Measurements from ENCODE around the gene MAP7D1. TPM values are rescaled to one million over a fixed set of nuclear protein-coding genes. Genes with fewer than 3 reads are reported as not detected.

MAP7D1 gene
- total and polyA plus RNA-seq, 2 of the 13 experiments (the other 11 are each of a cell fraction or from before 2014, with no cell fraction given): 5.6 to 7.2 TPM

- TF ChIP-seq MATR3 (CRISPR knock-in tag; IDR thresholded peaks at IDR 0.05) (no peak), CENPX (CRISPR knock-in tag; IDR thresholded peaks at IDR 0.05) (no peak), FOXO4 (CRISPR knock-in tag; conservative IDR thresholded peaks at IDR 0.05) (0 out of 2 replicates have a peak, but pooled peaks have one; percentile 70), AKAP8 (CRISPR knock-in tag; IDR thresholded peaks at IDR 0.05) (0 out of 2 replicates have a peak, but pooled peaks have one; percentile 32), ARHGAP35 (CRISPR knock-in tag; IDR thresholded peaks at IDR 0.05; ENCODE audit: borderline replicate concordance) (no peak; the same call in 1 of the 2 replicates), AHR (CRISPR knock-in tag; IDR thresholded peaks at IDR 0.05) (peak; percentile 23; the same call in 1 of the 2 replicates), U2AF2 (IDR thresholded peaks at IDR 0.05; ENCODE audit: low read depth, low read length) (no peak), MYNN (CRISPR knock-in tag; IDR thresholded peaks at IDR 0.05; ENCODE audit: low read depth) (no peak), ZNF572 (CRISPR knock-in tag; IDR thresholded peaks at IDR 0.05) (no peak), GLI4 (CRISPR knock-in tag; IDR thresholded peaks at IDR 0.05; ENCODE audit: borderline replicate concordance) (no peak; the same call in 1 of the 2 replicates), GTF2F1 (IDR thresholded peaks at IDR 0.05; ENCODE audit: low read length) (no peak), ZNF142 (CRISPR knock-in tag; IDR thresholded peaks at IDR 0.05) (no peak)
- TF ChIP-seq, protein P1, sequence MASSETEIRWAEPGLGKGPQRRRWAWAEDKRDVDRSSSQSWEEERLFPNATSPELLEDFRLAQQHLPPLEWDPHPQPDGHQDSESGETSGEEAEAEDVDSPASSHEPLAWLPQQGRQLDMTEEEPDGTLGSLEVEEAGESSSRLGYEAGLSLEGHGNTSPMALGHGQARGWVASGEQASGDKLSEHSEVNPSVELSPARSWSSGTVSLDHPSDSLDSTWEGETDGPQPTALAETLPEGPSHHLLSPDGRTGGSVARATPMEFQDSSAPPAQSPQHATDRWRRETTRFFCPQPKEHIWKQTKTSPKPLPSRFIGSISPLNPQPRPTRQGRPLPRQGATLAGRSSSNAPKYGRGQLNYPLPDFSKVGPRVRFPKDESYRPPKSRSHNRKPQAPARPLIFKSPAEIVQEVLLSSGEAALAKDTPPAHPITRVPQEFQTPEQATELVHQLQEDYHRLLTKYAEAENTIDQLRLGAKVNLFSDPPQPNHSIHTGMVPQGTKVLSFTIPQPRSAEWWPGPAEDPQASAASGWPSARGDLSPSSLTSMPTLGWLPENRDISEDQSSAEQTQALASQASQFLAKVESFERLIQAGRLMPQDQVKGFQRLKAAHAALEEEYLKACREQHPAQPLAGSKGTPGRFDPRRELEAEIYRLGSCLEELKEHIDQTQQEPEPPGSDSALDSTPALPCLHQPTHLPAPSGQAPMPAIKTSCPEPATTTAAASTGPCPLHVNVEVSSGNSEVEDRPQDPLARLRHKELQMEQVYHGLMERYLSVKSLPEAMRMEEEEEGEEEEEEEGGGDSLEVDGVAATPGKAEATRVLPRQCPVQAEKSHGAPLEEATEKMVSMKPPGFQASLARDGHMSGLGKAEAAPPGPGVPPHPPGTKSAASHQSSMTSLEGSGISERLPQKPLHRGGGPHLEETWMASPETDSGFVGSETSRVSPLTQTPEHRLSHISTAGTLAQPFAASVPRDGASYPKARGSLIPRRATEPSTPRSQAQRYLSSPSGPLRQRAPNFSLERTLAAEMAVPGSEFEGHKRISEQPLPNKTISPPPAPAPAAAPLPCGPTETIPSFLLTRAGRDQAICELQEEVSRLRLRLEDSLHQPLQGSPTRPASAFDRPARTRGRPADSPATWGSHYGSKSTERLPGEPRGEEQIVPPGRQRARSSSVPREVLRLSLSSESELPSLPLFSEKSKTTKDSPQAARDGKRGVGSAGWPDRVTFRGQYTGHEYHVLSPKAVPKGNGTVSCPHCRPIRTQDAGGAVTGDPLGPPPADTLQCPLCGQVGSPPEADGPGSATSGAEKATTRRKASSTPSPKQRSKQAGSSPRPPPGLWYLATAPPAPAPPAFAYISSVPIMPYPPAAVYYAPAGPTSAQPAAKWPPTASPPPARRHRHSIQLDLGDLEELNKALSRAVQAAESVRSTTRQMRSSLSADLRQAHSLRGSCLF (CRISPR knock-in tag; IDR thresholded peaks at IDR 0.05; ENCODE audit: borderline replicate concordance): no peak
Observed at GRCh38 chr1:36149237-36149972, 6.6 kb upstream of the MAP7D1 start, which contains the start of gene TRAPPC3 (continued).
